IgD-negative memory B cell (primary cell): Measurements from ENCODE around the gene SLC25A13. TPM values are rescaled to one million over a fixed set of nuclear protein-coding genes. Genes with fewer than 3 reads are reported as not detected.
"Not testable (repeated sequence)": the region's sequence is repeated elsewhere in the genome, so short reads cannot be mapped to it uniquely, and the experiment has no call there.

Experiments
- H3K27ac Mint-ChIP-seq, 3 donors: one replicate each; pipeline ENCODE4 v1.8.0; 2020 to 2022; ENCODE audit warnings: mild to moderate bottlenecking in 3 of 3, mixed read lengths in 3 of 3, moderate library complexity in 1 of 3
- H3K27me3 Mint-ChIP-seq: one replicate; pipeline ENCODE4 v1.8.0; 2021; ENCODE audit warnings: mixed read lengths
- H3K36me3 Mint-ChIP-seq: one replicate; pipeline ENCODE4 v1.8.0; 2020; ENCODE audit warnings: mild to moderate bottlenecking, mixed read lengths
- H3K4me1 Mint-ChIP-seq, 3 donors: one replicate each; pipeline ENCODE4 v1.8.0; 2020 to 2022; ENCODE audit warnings: mixed read lengths in 3 of 3, mild to moderate bottlenecking in 1 of 3
- H3K4me3 Mint-ChIP-seq, 4 donors: one replicate each; pipeline ENCODE4 v1.8.0; 2020 to 2022; ENCODE audit warnings: mild to moderate bottlenecking in 4 of 4, mixed read lengths in 4 of 4, moderate library complexity in 3 of 4
- H3K9me3 Mint-ChIP-seq, 3 donors: one replicate each; pipeline ENCODE4 v1.8.0; 2020 to 2021; ENCODE audit warnings: mixed read lengths in 3 of 3, mild to moderate bottlenecking in 1 of 3
- polyA plus RNA-seq: library from polyadenylated mRNA; unstranded; fragments of 300-500 nt; fragmentation: Illumina TruSeq; gene quantifications from one replicate; pipeline ENCODE4 v1.2.3, GENCODE V29; 2021

Gene SLC25A13
- polyA plus RNA-seq, 1 donor from 2014 or later = 15.0 TPM

- Mint-ChIP-seq H3K36me3 (peaks cover 1% of the 10 kb centered on the region), H3K4me1 (peaks cover 3 to 6% (median 4%) of the 10 kb centered on the region in 3 donors), H3K4me3 (no peak overlapping the region), H3K9me3 (no peaks in the 10 kb centered on the region), H3K27me3 (peaks cover 1% of the 10 kb centered on the region), H3K27ac (no peak overlapping the region)
These were observed 9.9 kb upstream of the SLC25A13 start for GRCh38 chr7:96331775-96332174.

- H3K9me3 Mint-ChIP-seq = peaks cover 2 to 4% (median 2%) of the 10 kb centered on the region in 3 donors
- no peak overlapping the region for H3K4me3 Mint-ChIP-seq
- H3K36me3 Mint-ChIP-seq = no peaks in the 10 kb centered on the region
- no peak overlapping the region for H3K27ac Mint-ChIP-seq
- peaks cover 8 to 11% (median 8%) of the 10 kb centered on the region in 3 donors for H3K4me1 Mint-ChIP-seq
- peaks cover 1% of the 10 kb centered on the region for H3K27me3 Mint-ChIP-seq
These were observed 9.3 kb upstream of the SLC25A13 start for GRCh38 chr7:96331233-96331632.

- H3K27ac Mint-ChIP-seq = no peak overlapping the region
- H3K4me3 Mint-ChIP-seq = no peak overlapping the region
- H3K4me1 Mint-ChIP-seq = peaks cover 8 to 14% (median 10%) of the 10 kb centered on the region in 3 donors
- peaks cover 1% of the 10 kb centered on the region for H3K27me3 Mint-ChIP-seq
- peaks cover 2 to 8% (median 3%) of the 10 kb centered on the region in 3 donors for H3K9me3 Mint-ChIP-seq
- H3K36me3 Mint-ChIP-seq = peaks cover 5% of the 10 kb centered on the region
These were observed 8.3 kb upstream of the SLC25A13 start for GRCh38 chr7:96330193-96330592.

GRCh38 chr7:96329241-96329640, 7.3 kb upstream of the SLC25A13 start:
- Mint-ChIP-seq H3K4me3 (no peak overlapping the region), H3K27ac (no peak overlapping the region), H3K36me3 (peaks cover 5% of the 10 kb centered on the region), H3K9me3 (peaks cover 2 to 8% (median 4%) of the 10 kb centered on the region in 3 donors), H3K4me1 (peaks cover 8 to 14% (median 10%) of the 10 kb centered on the region in 3 donors), H3K27me3 (peaks cover 1% of the 10 kb centered on the region)

GRCh38 chr7:96328016-96328415, 6.1 kb upstream of the SLC25A13 start:
- Mint-ChIP-seq H3K9me3 (peaks cover 2 to 8% (median 4%) of the 10 kb centered on the region in 3 donors), H3K4me3 (no peak overlapping the region), H3K36me3 (peaks cover 6% of the 10 kb centered on the region), H3K27ac (peak overlapping the region in 1 of 3 donors; percentile 25), H3K27me3 (no peaks in the 10 kb centered on the region), H3K4me1 (peaks cover 8 to 14% (median 10%) of the 10 kb centered on the region in 3 donors)

GRCh38 chr7:96327429-96327828, 5.5 kb upstream of the SLC25A13 start:
- Mint-ChIP-seq H3K4me1 (peaks cover 12 to 15% (median 14%) of the 10 kb centered on the region in 3 donors), H3K36me3 (peaks cover 6% of the 10 kb centered on the region), H3K9me3 (peaks cover 2 to 8% (median 4%) of the 10 kb centered on the region in 3 donors), H3K27ac (peak overlapping the region in 1 of 3 donors; percentile 89), H3K4me3 (peak overlapping the region in 1 of 4 donors; percentile 28), H3K27me3 (no peaks in the 10 kb centered on the region)

GRCh38 chr7:96326752-96327151, 4.9 kb upstream of the SLC25A13 start:
- Mint-ChIP-seq H3K27ac (peak overlapping the region; percentile 46 to 93 (median 89)), H3K4me3 (peak overlapping the region in 2 of 4 donors; percentile 13 to 49)

GRCh38 chr7:96322847-96323461, 1.1 kb upstream of the SLC25A13 start:
- H3K27ac Mint-ChIP-seq = peak overlapping the region in 1 of 3 donors; percentile 37
- H3K4me3 Mint-ChIP-seq = peak overlapping the region; percentile 86 to 98 (median 94)
- peaks cover 2 to 8% (median 4%) of the 10 kb centered on the region in 3 donors for H3K9me3 Mint-ChIP-seq
- H3K4me1 Mint-ChIP-seq = peaks cover 28 to 39% (median 32%) of the 10 kb centered on the region in 3 donors
- H3K27me3 Mint-ChIP-seq = no peaks in the 10 kb centered on the region
- H3K36me3 Mint-ChIP-seq = peaks cover 6% of the 10 kb centered on the region

More at GRCh38 chr7:96326752-96327151, 4.9 kb upstream of the SLC25A13 start:
- H3K9me3 Mint-ChIP-seq, H3K27me3 Mint-ChIP-seq, H3K36me3 Mint-ChIP-seq: not testable (repeated sequence)
- peaks cover 13 to 17% (median 14%) of the 10 kb centered on the region in 3 donors for H3K4me1 Mint-ChIP-seq

- Mint-ChIP-seq H3K4me1 (peaks cover 30 to 43% (median 32%) of the 10 kb centered on the region in 3 donors), H3K27ac (peak overlapping the region; percentile 22 to 94 (median 76)), H3K36me3 (peaks cover 6% of the 10 kb centered on the region), H3K9me3 (peaks cover 2 to 8% (median 4%) of the 10 kb centered on the region in 3 donors), H3K27me3 (no peaks in the 10 kb centered on the region), H3K4me3 (peak overlapping the region; percentile 86 to 98 (median 94))
These were observed 436 bp upstream of the SLC25A13 start for GRCh38 chr7:96322373-96322695.

- Mint-ChIP-seq H3K4me3 (peak overlapping the region; percentile 86 to 98 (median 94)), H3K9me3 (peaks cover 0 to 3% (median 2%) of the 10 kb centered on the region in 3 donors), H3K4me1 (peaks cover 22 to 39% (median 25%) of the 10 kb centered on the region in 3 donors), H3K36me3 (peaks cover 6% of the 10 kb centered on the region), H3K27me3 (no peaks in the 10 kb centered on the region), H3K27ac (peak overlapping the region; percentile 22 to 94 (median 94))
These were observed 754 bp downstream of the SLC25A13 start for GRCh38 chr7:96321031-96321657.

GRCh38 chr7:96320442-96320841, 1.5 kb downstream of the SLC25A13 start:
- Mint-ChIP-seq H3K4me1 (peaks cover 19 to 40% (median 25%) of the 10 kb centered on the region in 3 donors), H3K9me3 (peaks cover 0 to 1% (median 0%) of the 10 kb centered on the region in 3 donors), H3K27me3 (no peaks in the 10 kb centered on the region), H3K4me3 (peak overlapping the region; percentile 86 to 98 (median 94)), H3K27ac (peak overlapping the region; percentile 22 to 94 (median 94)), H3K36me3 (peaks cover 2% of the 10 kb centered on the region)

- Mint-ChIP-seq H3K4me1 (peaks cover 23 to 44% (median 25%) of the 10 kb centered on the region in 3 donors), H3K9me3 (no peaks in the 10 kb centered on the region), H3K27me3 (no peaks in the 10 kb centered on the region), H3K4me3 (peak overlapping the region in 2 of 4 donors; percentile 16 to 44), H3K27ac (no peak overlapping the region), H3K36me3 (peaks cover 2% of the 10 kb centered on the region)
These were observed 2.5 kb downstream of the SLC25A13 start for GRCh38 chr7:96319439-96319838.

GRCh38 chr7:96316949-96317348, 4.9 kb downstream of the SLC25A13 start:
- H3K4me3 Mint-ChIP-seq = no peak overlapping the region
- peak overlapping the region in 1 of 3 donors; percentile 67 for H3K27ac Mint-ChIP-seq

GRCh38 chr7:96315125-96315512, 6.8 kb downstream of the SLC25A13 start:
- Mint-ChIP-seq H3K4me3 (no peak overlapping the region), H3K27ac (no peak overlapping the region), H3K4me1 (peaks cover 30 to 31% (median 30%) of the 10 kb centered on the region in 3 donors), H3K36me3 (no peaks in the 10 kb centered on the region), H3K27me3 (no peaks in the 10 kb centered on the region), H3K9me3 (no peaks in the 10 kb centered on the region)

More at GRCh38 chr7:96316949-96317348, 4.9 kb downstream of the SLC25A13 start:
- Mint-ChIP-seq H3K9me3 (no peaks in the 10 kb centered on the region), H3K36me3 (no peaks in the 10 kb centered on the region), H3K4me1 (peaks cover 31 to 38% (median 34%) of the 10 kb centered on the region in 3 donors), H3K27me3 (no peaks in the 10 kb centered on the region)

GRCh38 chr7:96314402-96315124, 7.3 kb downstream of the SLC25A13 start:
- peak overlapping the region in 1 of 3 donors; percentile 15 for H3K27ac Mint-ChIP-seq
- no peak overlapping the region for H3K4me3 Mint-ChIP-seq
- peaks cover 26 to 30% (median 28%) of the 10 kb centered on the region in 3 donors for H3K4me1 Mint-ChIP-seq
- H3K36me3 Mint-ChIP-seq = no peaks in the 10 kb centered on the region
- H3K27me3 Mint-ChIP-seq = no peaks in the 10 kb centered on the region
- H3K9me3 Mint-ChIP-seq = no peaks in the 10 kb centered on the region
